Left hindlimb (tissue), 1 donor: ENCODE results near the gene MEGF10.
A peak's percentile ranks its signal among the peaks of the same experiment; 100 is the strongest.

Experiments used
- DNase-seq: peaks from one replicate; pipeline ENCODE4 v3.0.0-alpha.2; 2018

Gene MEGF10

DNA sequence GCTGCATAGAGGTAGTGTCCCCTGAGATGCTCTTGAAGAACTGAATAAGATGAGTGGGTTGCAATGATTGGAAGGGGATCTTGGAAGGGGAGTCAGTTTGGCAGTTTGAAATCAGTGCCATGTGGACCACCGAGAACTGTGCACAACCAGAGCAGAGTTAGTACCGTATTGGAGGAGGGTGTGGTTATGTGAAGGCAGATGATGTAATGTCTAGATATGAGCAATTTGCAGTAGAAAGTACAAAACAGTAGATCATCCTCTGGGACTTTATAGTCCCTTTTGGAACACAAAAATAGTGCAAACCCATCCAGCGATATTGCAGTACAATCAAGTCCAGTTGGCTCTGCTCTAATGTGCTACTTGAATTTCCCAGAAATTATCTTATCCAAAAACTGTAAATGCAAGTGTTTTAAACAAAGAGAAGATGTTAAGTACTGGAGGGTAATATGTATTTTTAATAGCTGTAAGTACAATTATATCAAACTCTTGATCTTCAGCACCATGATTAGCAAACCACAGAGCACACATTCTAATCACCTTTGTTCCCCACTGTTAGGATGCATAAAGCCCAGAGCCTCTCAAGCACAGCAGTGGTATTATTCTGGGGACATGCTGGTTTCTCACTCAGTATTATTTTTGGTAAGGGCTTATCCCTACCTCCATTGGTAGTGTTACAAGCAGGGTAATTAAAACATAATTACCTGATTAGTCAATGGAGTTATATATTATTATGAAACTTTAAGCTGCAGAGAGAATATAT, 41.5 kb downstream of the MEGF10 start:
- DNase-seq = no peak

DNA sequence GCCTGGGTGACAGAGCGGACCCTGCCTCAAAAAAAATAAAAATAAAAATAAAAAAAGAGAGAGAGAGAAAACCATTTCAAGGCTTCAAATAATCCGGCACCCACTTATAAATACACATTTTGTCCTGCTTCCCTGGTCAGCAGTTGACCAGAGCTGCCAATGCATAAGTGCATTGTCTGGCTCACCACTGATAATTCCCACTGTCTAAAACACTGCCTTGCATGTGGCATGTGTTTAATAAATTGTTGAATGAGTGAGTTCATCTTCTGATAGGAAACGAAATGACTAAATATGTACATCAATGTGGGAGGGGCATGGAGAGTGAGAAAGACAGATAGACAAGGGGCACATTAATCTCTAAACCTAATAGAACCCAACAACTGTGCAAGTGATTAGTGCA, 42.9 kb downstream of the MEGF10 start:
- no peak for DNase-seq

DNA sequence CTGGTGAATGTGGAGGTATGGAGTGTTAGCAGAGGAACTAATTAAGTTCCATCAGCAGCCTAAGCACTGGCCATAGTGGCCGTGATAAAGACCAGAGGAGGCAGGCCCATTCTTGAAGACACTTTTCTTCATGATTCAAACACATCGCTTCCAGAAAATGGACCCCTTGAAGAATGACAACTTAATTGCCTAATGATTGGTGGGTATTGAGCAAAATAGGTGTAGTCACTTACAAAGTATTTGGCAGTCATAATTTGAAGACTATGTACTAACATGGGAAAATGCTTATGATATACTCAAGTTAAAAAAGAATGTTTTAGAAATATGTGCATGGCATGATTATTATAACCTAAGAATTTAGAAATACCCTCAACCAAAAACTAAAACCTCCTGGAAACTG, 44.8 kb downstream of the MEGF10 start:
- DNase-seq = no peak

DNA sequence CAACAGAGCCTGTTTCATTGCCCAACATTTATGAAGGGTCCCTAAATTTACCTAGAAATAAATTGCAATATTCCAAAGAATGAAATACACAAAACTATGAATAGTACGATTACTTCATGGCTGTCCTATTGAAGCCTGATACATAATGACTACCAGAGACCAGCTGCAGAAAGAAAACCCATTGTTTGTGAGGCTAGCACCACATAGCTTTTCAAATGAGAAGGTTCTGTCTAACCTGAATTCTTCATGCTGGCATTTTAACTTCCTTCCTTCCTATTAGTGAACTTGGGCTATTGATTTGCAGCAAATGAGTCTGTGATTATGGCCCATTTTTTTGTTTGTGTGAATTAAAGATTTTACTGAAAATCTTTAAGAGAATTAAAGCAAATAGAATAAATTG, 47.3 kb downstream of the MEGF10 start:
- DNase-seq = no peak

GRCh38 chr5:127338501-127338900, 47.9 kb downstream of the MEGF10 start:
- no peak for DNase-seq

- DNase-seq = no peak
Observed at GRCh38 chr5:127340606-127341005, 50.0 kb downstream of the MEGF10 start.

GRCh38 chr5:127342364-127342763, 51.8 kb downstream of the MEGF10 start:
- DNase-seq = no peak

GRCh38 chr5:127343313-127343712, 52.7 kb downstream of the MEGF10 start:
- DNase-seq = no peak

DNA sequence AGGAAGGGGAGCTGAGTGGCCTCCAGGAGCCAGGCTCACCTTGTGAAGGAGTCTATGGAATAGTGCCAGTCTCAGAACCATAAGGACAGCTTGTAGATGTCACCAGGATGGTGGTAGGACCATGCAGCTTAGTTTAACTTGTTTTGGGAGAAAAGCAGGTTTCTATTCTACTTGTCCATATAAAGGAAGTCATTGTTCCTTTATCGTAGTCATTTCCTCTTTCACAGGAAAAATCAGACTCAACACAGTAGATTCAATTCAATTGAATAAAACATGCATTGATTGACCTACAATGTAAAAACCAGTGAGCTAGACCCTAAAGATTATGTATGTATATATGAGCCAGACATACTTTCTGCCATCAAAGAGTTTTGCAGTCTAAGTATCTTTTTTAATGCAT, 53.3 kb downstream of the MEGF10 start:
- DNase-seq = no peak

- no peak for DNase-seq
Observed at GRCh38 chr5:127344931-127345330, 54.3 kb downstream of the MEGF10 start.

- no peak for DNase-seq
Observed at GRCh38 chr5:127351418-127351817, 60.8 kb downstream of the MEGF10 start.

GRCh38 chr5:127352068-127352467, 61.5 kb downstream of the MEGF10 start:
- no peak for DNase-seq

DNA sequence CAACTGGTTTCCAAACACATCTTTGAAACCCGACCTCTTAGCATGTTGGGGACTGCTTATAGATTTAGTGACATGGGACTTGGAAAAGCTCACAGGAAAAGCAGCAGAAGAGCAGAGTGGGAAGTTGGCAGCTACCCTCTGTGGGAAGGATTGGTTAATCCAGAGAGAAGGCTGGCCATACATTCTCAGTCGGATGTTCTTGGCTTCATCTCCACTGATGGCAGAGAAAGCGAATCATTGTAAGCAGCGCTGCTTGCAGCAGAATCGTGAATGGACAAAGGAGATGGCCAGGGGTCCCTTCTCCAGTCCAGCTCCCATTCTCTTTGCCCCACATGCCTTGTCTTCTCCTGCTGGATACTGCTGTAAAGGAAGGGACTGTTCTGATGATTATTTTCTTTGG, 62.7 kb downstream of the MEGF10 start:
- peak; percentile 47 for DNase-seq

- no peak for DNase-seq
Observed at GRCh38 chr5:127353796-127354195, 63.2 kb downstream of the MEGF10 start.

- peak; percentile 30 for DNase-seq
Observed at GRCh38 chr5:127355337-127355736, 64.7 kb downstream of the MEGF10 start.

DNA sequence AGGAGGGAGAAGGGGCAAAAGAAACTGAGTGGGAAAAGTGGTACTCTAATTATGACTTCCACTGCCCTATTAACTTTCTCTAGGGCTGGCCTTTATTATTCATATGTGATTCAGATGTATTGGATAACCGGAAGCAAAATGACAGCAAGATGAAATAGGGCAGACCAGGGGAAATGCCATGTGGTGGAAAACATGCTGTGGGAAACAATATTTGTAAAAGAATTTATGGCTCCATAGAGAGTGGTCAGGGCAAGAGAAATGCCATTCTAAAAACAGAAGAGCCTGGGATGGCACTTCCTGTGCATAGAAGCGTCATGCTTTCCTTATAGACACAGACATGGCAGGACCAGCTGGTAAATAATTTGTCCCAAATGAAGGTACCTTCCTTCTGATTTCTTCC, 67.7 kb downstream of the MEGF10 start:
- DNase-seq = peak; percentile 33

GRCh38 chr5:127358740-127359139, 68.1 kb downstream of the MEGF10 start:
- DNase-seq = no peak

DNA sequence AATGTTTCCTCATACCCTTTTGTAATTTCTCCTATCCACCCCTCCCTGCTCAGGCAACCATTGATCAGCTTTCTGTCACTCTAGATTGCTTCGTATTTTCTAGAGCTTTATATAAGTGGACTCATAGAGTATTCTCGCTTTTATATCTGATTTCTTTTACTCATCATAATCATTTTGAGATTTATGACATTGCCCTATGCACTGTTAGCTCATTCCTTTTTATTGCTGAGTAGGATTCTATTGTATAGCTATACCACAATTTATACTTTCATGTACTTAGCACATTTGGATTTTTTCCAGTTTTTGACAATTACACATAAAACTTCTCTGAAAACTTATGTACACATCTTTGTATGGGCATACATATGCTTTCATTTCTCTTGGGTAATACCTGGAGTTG, 68.9 kb downstream of the MEGF10 start:
- DNase-seq = no peak

DNA sequence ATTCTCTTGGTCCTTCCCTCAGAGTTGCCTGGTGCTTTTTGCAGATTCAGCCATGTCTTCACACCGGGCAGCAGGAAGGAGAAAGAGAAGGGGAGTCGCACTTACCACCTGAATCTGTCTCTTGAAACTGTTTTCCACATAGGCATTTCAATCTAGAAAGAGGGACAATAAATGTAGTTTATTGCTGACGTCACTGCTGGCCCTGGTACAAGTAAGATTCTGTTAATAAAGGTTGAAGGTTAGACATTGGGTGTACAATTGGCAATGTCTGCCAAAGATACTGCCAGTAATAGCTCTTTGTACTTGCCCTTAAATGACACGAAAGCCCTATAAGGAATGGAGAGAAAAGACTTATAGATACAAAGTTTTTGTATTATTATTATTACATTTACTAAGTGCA, 72.8 kb downstream of the MEGF10 start:
- no peak for DNase-seq

- no peak for DNase-seq
Observed at GRCh38 chr5:127367029-127367428, 76.4 kb downstream of the MEGF10 start.

GRCh38 chr5:127367946-127368465, 77.4 kb downstream of the MEGF10 start:
- no peak for DNase-seq

DNA sequence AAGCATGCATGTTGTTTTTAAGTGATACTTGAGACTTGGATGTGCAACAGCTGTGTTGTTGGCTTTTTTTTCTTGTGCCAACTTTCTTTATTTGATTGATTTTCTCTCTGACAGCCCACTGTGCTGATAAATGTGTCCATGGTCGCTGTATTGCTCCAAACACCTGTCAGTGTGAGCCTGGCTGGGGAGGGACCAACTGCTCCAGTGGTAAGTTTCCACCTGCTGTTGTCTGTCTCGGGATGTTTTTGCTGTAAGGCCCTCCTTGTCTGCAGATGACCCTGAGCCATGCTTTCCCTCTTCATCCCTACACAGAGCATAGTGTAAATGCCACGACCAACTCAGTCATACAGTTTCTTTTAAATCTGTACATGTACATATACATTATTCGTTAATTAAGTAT, 79.2 kb downstream of the MEGF10 start:
- peak; percentile 69 for DNase-seq

DNA sequence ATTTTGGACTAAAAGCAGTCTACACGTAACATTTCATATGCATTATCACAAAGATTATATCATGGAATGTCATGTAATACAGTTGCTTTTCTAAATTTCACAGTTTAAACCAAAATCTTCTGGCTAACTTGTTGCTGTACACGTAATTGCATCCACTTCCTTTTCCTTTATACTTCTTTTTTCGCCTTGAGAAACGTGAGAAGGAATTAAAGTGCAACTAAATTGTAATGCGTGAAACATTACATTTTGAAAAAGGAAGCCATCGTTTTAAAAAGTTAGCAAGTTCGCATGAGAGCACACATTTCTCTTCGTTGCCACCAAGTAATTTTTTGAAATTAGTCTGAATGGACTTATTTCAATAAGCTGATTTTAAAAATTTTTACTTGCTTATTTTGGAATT, 80.0 kb downstream of the MEGF10 start:
- no peak for DNase-seq

DNA sequence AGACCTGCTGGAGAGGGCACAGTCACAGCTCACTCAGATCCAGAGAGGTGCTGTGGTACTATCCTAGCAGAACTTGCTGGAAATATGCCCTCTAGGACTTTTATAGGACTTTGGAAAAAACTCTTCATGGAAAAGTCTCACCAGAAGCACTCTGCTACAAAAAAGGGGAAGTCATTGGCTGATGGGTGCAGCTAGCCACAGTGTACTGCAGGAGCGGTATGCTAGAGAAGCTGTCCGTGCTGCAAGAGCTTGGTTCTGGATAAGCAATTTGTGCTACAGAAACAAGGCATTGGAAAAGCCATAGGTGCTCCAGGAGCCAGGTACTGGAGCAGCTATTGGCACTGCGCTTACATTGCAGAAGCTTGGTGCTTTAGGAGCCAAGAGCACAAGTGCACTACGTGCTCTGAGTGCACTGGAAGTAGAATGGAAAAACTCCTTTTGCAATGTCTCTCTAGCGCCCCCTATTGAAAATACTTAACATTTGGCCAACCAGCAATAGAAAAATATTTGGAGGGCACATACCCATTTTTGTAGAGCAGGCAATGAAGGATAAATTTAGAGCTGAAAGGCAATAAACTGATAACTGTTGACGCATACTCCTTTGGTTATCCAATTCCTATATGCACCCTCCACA, 83.4 kb downstream of the MEGF10 start:
- no peak for DNase-seq

GRCh38 chr5:127375124-127375523, 84.5 kb downstream of the MEGF10 start:
- DNase-seq = no peak
